Stimulated activated CD8-positive, alpha-beta memory T cell treated with anti-CD3 and anti-CD28 coated beads, Interleukin-2, amount 100 ng/mL, for 1 hour (primary cell): ENCODE results near the gene SPATA13.
"Not testable (repeated sequence)": the region's sequence is repeated elsewhere in the genome, so short reads cannot be mapped to it uniquely, and the experiment has no call there.

Experiments
- DNase-seq, 2 donors: peaks; one replicate each; pipeline ENCODE4 v3.0.0-alpha.2; 2020; ENCODE audit warnings: low read depth in 2 of 2

SPATA13 gene

GRCh38 chr13:24313439-24313838 lies 152.9 kb downstream of the SPATA13 start:
- DNase-seq: no peak

- not testable (repeated sequence) for DNase-seq
Observed at GRCh38 chr13:24317835-24318234, 157.3 kb downstream of the SPATA13 start.

- DNase-seq: not testable (repeated sequence)
Observed at GRCh38 chr13:24318878-24319277, 158.4 kb downstream of the SPATA13 start.

- DNase-seq: not testable (repeated sequence)
Observed at GRCh38 chr13:24319641-24320040, 159.1 kb downstream of the SPATA13 start.

- not testable (repeated sequence) for DNase-seq
Observed at GRCh38 chr13:24321416-24321815, 160.9 kb downstream of the SPATA13 start.

- not testable (repeated sequence) for DNase-seq
Observed at GRCh38 chr13:24322470-24322869, 161.9 kb downstream of the SPATA13 start.

GRCh38 chr13:24323036-24323738 lies 162.7 kb downstream of the SPATA13 start:
- no peak for DNase-seq

GRCh38 chr13:24323739-24324075 lies 163.2 kb downstream of the SPATA13 start:
- DNase-seq: no peak

GRCh38 chr13:24327598-24327997 lies 167.1 kb downstream of the SPATA13 start:
- not testable (repeated sequence) for DNase-seq

GRCh38 chr13:24328145-24328544 lies 167.6 kb downstream of the SPATA13 start:
- DNase-seq: no peak

- no peak for DNase-seq
Observed at GRCh38 chr13:24338721-24339120, 178.2 kb downstream of the SPATA13 start.

- no peak for DNase-seq
Observed at GRCh38 chr13:24339937-24340607, 179.6 kb downstream of the SPATA13 start.

- no peak for DNase-seq
Observed at GRCh38 chr13:24340608-24340955, 180.1 kb downstream of the SPATA13 start.

GRCh38 chr13:24341439-24341838 lies 180.9 kb downstream of the SPATA13 start:
- DNase-seq: no peak

GRCh38 chr13:24348385-24348784 lies 187.9 kb downstream of the SPATA13 start:
- DNase-seq: no peak

GRCh38 chr13:24348797-24349515 lies 188.4 kb downstream of the SPATA13 start:
- no peak for DNase-seq

GRCh38 chr13:24349778-24350664 lies 189.5 kb downstream of the SPATA13 start:
- DNase-seq: not testable (repeated sequence)

- no peak for DNase-seq
Observed at GRCh38 chr13:24351423-24351822, 190.9 kb downstream of the SPATA13 start.

- DNase-seq: no peak
Observed at GRCh38 chr13:24353736-24354135, 193.2 kb downstream of the SPATA13 start.

- DNase-seq: no peak
Observed at GRCh38 chr13:24355103-24355502, 194.6 kb downstream of the SPATA13 start.

- no peak for DNase-seq
Observed at GRCh38 chr13:24356270-24356669, 195.8 kb downstream of the SPATA13 start.
